Left ventricle myocardium inferior (tissue), 1 donor: ENCODE measurements around the gene RD3L. TPM values are rescaled to one million over a fixed set of nuclear protein-coding genes. Genes with fewer than 3 reads are reported as not detected.

Experiments
- DNase-seq: peaks from one replicate; pipeline ENCODE4 v3.0.0-alpha.2; 2020
- H3K27ac ChIP-seq: fragments of 200-600 bp; replicated peaks from 2 replicates; pipeline ENCODE4 v1.8.0; 2021
- H3K27me3 ChIP-seq: fragments of 200-600 bp; 2 replicates; pipeline ENCODE4 v1.8.0; 2021; ENCODE audit warnings: low read depth
- H3K36me3 ChIP-seq: fragments of 200-600 bp; 2 replicates; pipeline ENCODE4 v1.8.0; 2021
- H3K4me1 ChIP-seq: fragments of 200-600 bp; 2 replicates; pipeline ENCODE4 v1.8.0; 2021
- H3K4me3 ChIP-seq: fragments of 200-600 bp; 2 replicates; pipeline ENCODE4 v1.8.0; 2021; ENCODE audit warnings: mild to moderate bottlenecking, moderate library complexity
- H3K9me3 ChIP-seq: fragments of 200-600 bp; replicated peaks from 2 replicates; pipeline ENCODE4 v1.8.0; 2021
- CTCF ChIP-seq: fragments of 200-600 bp; IDR thresholded peaks from 2 replicates; pipeline ENCODE4 v1.8.0; 2021; ENCODE audit warnings: antibody characterized with exemption, mild to moderate bottlenecking, borderline replicate concordance
- intact Hi-C: fragments of 100-400 bp; cut with micrococcal nuclease; formaldehyde crosslinking; loops from one replicate; pipeline ENCODE4 v1.11.0; 2022
- total RNA-seq: library from RNA; stranded (reverse); fragmentation: NEBNext Ultra II Directional; extraction: Animal tissue kit (Norgen Biotek cat#: 25700); gene quantifications from one replicate; pipeline ENCODE4 v1.2.1, GENCODE V29; 2021
- donor health status: DM: no; HTN: yes; CAD: no; lungs with severe emphysema.

RD3L gene
- total RNA-seq, 1 donor from 2014 or later = 30.7 TPM

- intact Hi-C loops = no loop called here
- TF ChIP-seq CTCF = no peak
- DNase-seq = no peak
- no peaks in the 10 kb centered on the region for H3K36me3 ChIP-seq
- H3K27me3 ChIP-seq = no peaks in the 10 kb centered on the region
- H3K4me1 ChIP-seq = peaks cover 37% of the 10 kb centered on the region
- no peak overlapping the region for H3K4me3 ChIP-seq
- H3K9me3 ChIP-seq = no peaks in the 10 kb centered on the region
- no peak overlapping the region for H3K27ac ChIP-seq
Observed at GRCh38 chr14:103894723-103895059, 47.6 kb downstream of the RD3L start.

- no peak for TF ChIP-seq CTCF
- Histone ChIP-seq H3K27ac (no peak overlapping the region), H3K36me3 (no peaks in the 10 kb centered on the region), H3K27me3 (no peaks in the 10 kb centered on the region), H3K9me3 (no peaks in the 10 kb centered on the region), H3K4me3 (no peak overlapping the region), H3K4me1 (peaks cover 37% of the 10 kb centered on the region)
- intact Hi-C loops = no loop called here
- no peak for DNase-seq
Observed at GRCh38 chr14:103894034-103894722, 48.2 kb downstream of the RD3L start.

GRCh38 chr14:103892247-103892646 lies 50.1 kb downstream of the RD3L start:
- intact Hi-C loops = no loop called here
- Histone ChIP-seq H3K27ac (no peak overlapping the region), H3K4me1 (peaks cover 32% of the 10 kb centered on the region), H3K36me3 (no peaks in the 10 kb centered on the region), H3K4me3 (no peak overlapping the region), H3K27me3 (no peaks in the 10 kb centered on the region), H3K9me3 (no peaks in the 10 kb centered on the region)
- DNase-seq = no peak
- no peak for TF ChIP-seq CTCF

GRCh38 chr14:103891667-103892215 lies 50.6 kb downstream of the RD3L start:
- Histone ChIP-seq H3K27me3 (no peaks in the 10 kb centered on the region), H3K9me3 (no peaks in the 10 kb centered on the region), H3K36me3 (no peaks in the 10 kb centered on the region), H3K4me1 (peaks cover 32% of the 10 kb centered on the region), H3K27ac (peak overlapping the region; percentile 47), H3K4me3 (no peak overlapping the region)
- intact Hi-C loops = no loop called here
- no peak for TF ChIP-seq CTCF
- no peak for DNase-seq

GRCh38 chr14:103890821-103891666 lies 51.3 kb downstream of the RD3L start:
- intact Hi-C loops = no loop called here

More at GRCh38 chr14:103890821-103891666, 51.3 kb downstream of the RD3L start:
- Histone ChIP-seq H3K4me1 (peaks cover 32% of the 10 kb centered on the region), H3K4me3 (no peak overlapping the region), H3K9me3 (no peaks in the 10 kb centered on the region), H3K27ac (peak overlapping the region; percentile 47), H3K27me3 (no peaks in the 10 kb centered on the region), H3K36me3 (no peaks in the 10 kb centered on the region)
- DNase-seq = no peak
- TF ChIP-seq CTCF = no peak

Other genes starting within 250 kb of the RD3L start
- 4.1 TPM for gene XRCC3, start 227.1 kb downstream of the RD3L start, total RNA-seq
- gene ZFYVE21, start 226.7 kb downstream of the RD3L start, total RNA-seq = 50.5 TPM
- gene PPP1R13B, start 95.0 kb downstream of the RD3L start, total RNA-seq = 104 TPM
- gene TDRD9, start 14.1 kb downstream of the RD3L start, total RNA-seq = 4.8 TPM
- gene ASPG, start 143.2 kb upstream of the RD3L start, total RNA-seq = 27.1 TPM
- 6.5 TPM for gene KIF26A, start 196.1 kb upstream of the RD3L start, total RNA-seq